Fibroblast of upper back skin (primary cell): ENCODE data around the gene MAN1A1.
A peak's percentile ranks its signal among the peaks of the same experiment; 100 is the strongest.

Source experiments
- DNase-seq: peaks from one replicate; pipeline ENCODE4 v3.0.0-alpha.2; 2013

Gene MAN1A1

DNA sequence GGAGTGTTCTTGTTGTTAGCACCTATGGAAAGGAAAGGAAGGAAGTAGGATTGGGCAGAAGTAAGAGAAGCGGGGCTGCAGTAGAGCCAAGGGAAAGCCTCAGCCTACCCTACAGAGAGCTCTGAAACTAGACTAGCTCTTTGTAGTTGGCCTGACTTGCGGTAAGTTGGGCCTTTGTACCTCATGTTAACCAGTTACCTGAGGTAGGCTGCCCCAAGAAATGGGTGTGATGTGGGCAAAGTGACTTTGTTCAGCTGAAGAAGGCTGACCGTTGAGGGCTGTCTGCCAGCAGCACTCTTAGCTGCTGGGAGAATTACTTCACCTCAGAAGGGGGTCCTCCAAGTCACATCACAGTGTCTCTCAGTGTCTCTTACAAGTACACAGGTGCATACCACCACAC, 216.2 kb downstream of the MAN1A1 start:
- DNase-seq = no peak

- no peak for DNase-seq
These were observed 217.1 kb downstream of the MAN1A1 start for GRCh38 chr6:119132261-119132981.

GRCh38 chr6:119129968-119130484, 219.5 kb downstream of the MAN1A1 start:
- peak; percentile 63 for DNase-seq

- peak; percentile 71 for DNase-seq
These were observed 220.2 kb downstream of the MAN1A1 start for GRCh38 chr6:119129148-119129967.

GRCh38 chr6:119128252-119128912, 221.2 kb downstream of the MAN1A1 start:
- no peak for DNase-seq

- no peak for DNase-seq
These were observed 221.9 kb downstream of the MAN1A1 start for GRCh38 chr6:119127627-119128026.
